Astrocyte (in vitro differentiated cells and primary cell): ENCODE data around the gene PHLDA1.

Experiments
- CTCF ChIP-seq: IDR thresholded peaks from 2 replicates; pipeline ENCODE4 v1.5.1; 2011; ENCODE audit warnings: low read depth, mild to moderate bottlenecking, inconsistent platforms, low read length, moderate library complexity; ENCODE audit not compliant: insufficient read depth
- EZH2 ChIP-seq: IDR thresholded peaks from 2 replicates; pipeline ENCODE4 v1.6.1; 2012; ENCODE audit warnings: mild to moderate bottlenecking, low read length, inconsistent platforms; ENCODE audit not compliant: insufficient read depth

- TF ChIP-seq CTCF (no peak), EZH2 (no peak)
Observed at GRCh38 chr12:75978677-75979076, 52.9 kb downstream of the PHLDA1 start.
